ENCODE measurements around the gene TMEM150B.

GRCh38 chr19:55283548-55284377, 41.4 kb downstream of the TMEM150B start, which contains the start of gene BRSK1:
- no peak for TF ChIP-seq SUZ12 (IDR thresholded peaks at IDR 0.05; ENCODE audit: extremely low read depth, insufficient read depth, insufficient read length)
- TF ChIP-seq YY1 (IDR thresholded peaks at IDR 0.05; ENCODE audit: insufficient read depth, insufficient read length), result no peak
- no peak for TF ChIP-seq ZNF274 (IDR thresholded peaks at IDR 0.05; ENCODE audit: low read depth, low read length)

Data from NT2/D1 (cell line).